Parathyroid adenoma (tissue), 2 donors: ENCODE results near the gene ZCCHC7.

ENCODE experiments used
- H2AFZ ChIP-seq: fragments of 300-600 bp; sonication (generic); one replicate; pipeline ENCODE4 v1.7.0; 2017; ENCODE audit warnings: antibody characterized with exemption, mild to moderate bottlenecking
- H3K27ac ChIP-seq: fragments of 300-600 bp; sonication (generic); one replicate; pipeline ENCODE4 v1.7.0; 2017
- H3K27me3 ChIP-seq: fragments of 300-600 bp; sonication (generic); one replicate; pipeline ENCODE4 v1.7.0; 2017; ENCODE audit warnings: low read length; ENCODE audit not compliant: control insufficient read depth, insufficient read depth
- H3K36me3 ChIP-seq: fragments of 300-600 bp; sonication (generic); one replicate; pipeline ENCODE4 v1.7.0; 2017; ENCODE audit warnings: low read length; ENCODE audit not compliant: control insufficient read depth, insufficient read depth
- H3K4me1 ChIP-seq: fragments of 300-600 bp; sonication (generic); one replicate; pipeline ENCODE4 v1.7.0; 2017; ENCODE audit warnings: control low read depth
- H3K4me2 ChIP-seq: fragments of 300-600 bp; sonication (generic); one replicate; pipeline ENCODE4 v1.7.0; 2017; ENCODE audit warnings: low read length
- H3K4me3 ChIP-seq: fragments of 300-600 bp; sonication (generic); one replicate; pipeline ENCODE4 v1.7.0; 2017; ENCODE audit warnings: low read depth, low read length
- H3K79me2 ChIP-seq: fragments of 300-600 bp; sonication (generic); one replicate; pipeline ENCODE4 v1.7.0; 2017; ENCODE audit warnings: control low read depth
- H3K9ac ChIP-seq: fragments of 300-600 bp; sonication (generic); one replicate; pipeline ENCODE4 v1.7.0; 2017; ENCODE audit warnings: mild to moderate bottlenecking
- H3K9me3 ChIP-seq: fragments of 300-600 bp; sonication (generic); one replicate; pipeline ENCODE4 v1.7.0; 2017; ENCODE audit warnings: low read length; ENCODE audit not compliant: control insufficient read depth
- TF ChIP-seq, protein P1 (sequence below): fragments of 300-600 bp; sonication (generic); IDR thresholded peaks from one replicate; pipeline ENCODE4 v1.7.0; 2017; ENCODE audit warnings: antibody characterized with exemption, mild to moderate bottlenecking
- donor health status: primary hyperparathyroidism.

The ZCCHC7 gene

DNA sequence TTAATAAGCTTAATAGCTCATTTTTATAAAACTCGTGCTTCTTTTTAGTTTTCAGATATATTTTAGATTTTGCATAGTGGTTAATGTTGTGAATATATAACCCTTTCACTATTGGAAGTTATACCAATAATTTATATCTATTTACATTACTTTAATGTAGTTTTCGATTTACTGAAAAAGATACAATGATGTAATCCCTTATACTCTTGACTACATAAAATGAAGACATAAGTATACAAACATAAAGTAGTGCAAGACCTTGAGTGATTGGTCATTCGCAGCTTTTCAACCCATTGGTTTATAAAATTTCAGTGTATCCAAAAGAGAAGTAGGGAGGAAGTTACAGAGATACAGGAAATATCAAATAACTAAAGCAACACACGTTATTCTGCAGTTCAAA, 217.8 kb downstream of the ZCCHC7 start:
- Histone ChIP-seq H2AFZ (no peak overlapping the region), H3K4me3 (no peak overlapping the region), H3K4me1 (no peaks in the 10 kb centered on the region), H3K79me2 (no peaks in the 10 kb centered on the region), H3K9me3 (no peaks in the 10 kb centered on the region), H3K27me3 (no peaks in the 10 kb centered on the region), H3K27ac (no peak overlapping the region), H3K4me2 (no peak overlapping the region), H3K9ac (no peak overlapping the region), H3K36me3 (no peaks in the 10 kb centered on the region)
- TF ChIP-seq, protein P1, sequence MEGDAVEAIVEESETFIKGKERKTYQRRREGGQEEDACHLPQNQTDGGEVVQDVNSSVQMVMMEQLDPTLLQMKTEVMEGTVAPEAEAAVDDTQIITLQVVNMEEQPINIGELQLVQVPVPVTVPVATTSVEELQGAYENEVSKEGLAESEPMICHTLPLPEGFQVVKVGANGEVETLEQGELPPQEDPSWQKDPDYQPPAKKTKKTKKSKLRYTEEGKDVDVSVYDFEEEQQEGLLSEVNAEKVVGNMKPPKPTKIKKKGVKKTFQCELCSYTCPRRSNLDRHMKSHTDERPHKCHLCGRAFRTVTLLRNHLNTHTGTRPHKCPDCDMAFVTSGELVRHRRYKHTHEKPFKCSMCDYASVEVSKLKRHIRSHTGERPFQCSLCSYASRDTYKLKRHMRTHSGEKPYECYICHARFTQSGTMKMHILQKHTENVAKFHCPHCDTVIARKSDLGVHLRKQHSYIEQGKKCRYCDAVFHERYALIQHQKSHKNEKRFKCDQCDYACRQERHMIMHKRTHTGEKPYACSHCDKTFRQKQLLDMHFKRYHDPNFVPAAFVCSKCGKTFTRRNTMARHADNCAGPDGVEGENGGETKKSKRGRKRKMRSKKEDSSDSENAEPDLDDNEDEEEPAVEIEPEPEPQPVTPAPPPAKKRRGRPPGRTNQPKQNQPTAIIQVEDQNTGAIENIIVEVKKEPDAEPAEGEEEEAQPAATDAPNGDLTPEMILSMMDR, result no peak

DNA sequence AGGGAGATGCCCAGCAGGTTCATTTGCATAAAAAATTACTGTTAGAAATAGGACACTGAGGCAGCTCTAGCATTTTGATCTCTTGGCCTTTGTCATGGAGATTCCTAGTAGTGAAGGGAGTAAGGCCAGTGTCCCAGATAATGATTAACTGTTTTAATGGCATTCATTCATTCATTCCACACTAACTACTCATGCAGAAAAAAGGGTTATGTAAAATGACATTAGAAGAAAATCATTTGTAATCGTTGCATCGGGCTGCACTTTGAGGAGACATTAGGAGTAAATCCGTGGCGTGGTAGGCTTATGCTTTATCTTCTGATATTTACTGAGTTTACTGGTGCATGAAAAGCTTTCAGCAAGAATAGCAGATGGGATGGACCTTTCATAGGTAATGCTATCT, 219.5 kb downstream of the ZCCHC7 start:
- no peak overlapping the region for H3K4me2 ChIP-seq
- no peaks in the 10 kb centered on the region for H3K9me3 ChIP-seq
- H3K4me3 ChIP-seq, result no peak overlapping the region
- no peak overlapping the region for H3K27ac ChIP-seq
- H3K4me1 ChIP-seq, result no peaks in the 10 kb centered on the region
- H3K9ac ChIP-seq, result no peak overlapping the region
- H3K79me2 ChIP-seq, result no peaks in the 10 kb centered on the region
- no peaks in the 10 kb centered on the region for H3K27me3 ChIP-seq
- no peaks in the 10 kb centered on the region for H3K36me3 ChIP-seq
- no peak overlapping the region for H2AFZ ChIP-seq
- TF ChIP-seq, protein P1, result no peak

DNA sequence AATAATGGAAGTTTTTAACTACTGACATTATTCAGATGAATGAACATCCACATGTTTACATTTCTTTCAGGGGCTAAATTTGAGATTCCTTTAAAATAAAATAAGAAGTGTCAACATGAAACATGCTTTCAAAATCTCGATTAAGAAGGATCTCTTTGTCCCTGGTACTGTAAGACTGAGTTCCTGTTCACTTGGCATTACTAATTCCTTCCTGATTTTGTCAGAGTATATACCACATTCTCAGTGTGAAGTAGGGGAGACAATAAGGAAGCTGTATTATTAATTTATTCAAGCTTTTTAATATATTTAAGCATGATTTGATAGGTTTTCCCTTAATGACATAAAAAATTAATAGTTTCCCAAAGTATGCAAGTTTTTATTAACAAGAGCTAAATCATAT, 220.6 kb downstream of the ZCCHC7 start:
- Histone ChIP-seq H2AFZ (no peak overlapping the region), H3K4me1 (no peaks in the 10 kb centered on the region), H3K4me3 (no peak overlapping the region), H3K36me3 (no peaks in the 10 kb centered on the region), H3K9ac (no peak overlapping the region), H3K27me3 (no peaks in the 10 kb centered on the region), H3K27ac (no peak overlapping the region), H3K9me3 (no peaks in the 10 kb centered on the region), H3K79me2 (no peaks in the 10 kb centered on the region), H3K4me2 (no peak overlapping the region)
- TF ChIP-seq, protein P1, result no peak

DNA sequence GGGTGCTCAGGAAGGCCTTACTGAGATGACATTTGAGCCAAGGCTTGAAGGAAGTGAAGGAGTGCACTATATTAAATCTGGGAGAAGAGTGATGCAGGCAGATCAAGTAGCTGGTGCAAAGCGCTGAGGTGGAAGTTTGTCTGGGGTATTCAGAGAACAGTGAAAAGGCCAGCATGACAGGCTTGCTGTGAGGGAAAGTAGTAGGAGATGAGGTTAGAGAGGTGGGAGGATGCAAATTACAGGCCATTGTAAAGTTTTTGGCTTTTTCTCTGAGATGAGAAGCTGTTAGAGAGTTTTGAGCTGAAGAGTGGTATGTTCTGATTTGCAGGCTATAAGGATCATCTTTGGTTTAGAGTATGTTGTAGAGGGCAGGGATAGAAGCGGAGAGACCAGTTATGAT, 221.3 kb downstream of the ZCCHC7 start:
- Histone ChIP-seq H2AFZ (no peak overlapping the region), H3K4me2 (no peak overlapping the region), H3K4me3 (no peak overlapping the region), H3K9me3 (no peaks in the 10 kb centered on the region), H3K4me1 (no peaks in the 10 kb centered on the region), H3K27ac (no peak overlapping the region), H3K9ac (no peak overlapping the region), H3K79me2 (no peaks in the 10 kb centered on the region), H3K27me3 (no peaks in the 10 kb centered on the region), H3K36me3 (no peaks in the 10 kb centered on the region)
- TF ChIP-seq, protein P1, result no peak

DNA sequence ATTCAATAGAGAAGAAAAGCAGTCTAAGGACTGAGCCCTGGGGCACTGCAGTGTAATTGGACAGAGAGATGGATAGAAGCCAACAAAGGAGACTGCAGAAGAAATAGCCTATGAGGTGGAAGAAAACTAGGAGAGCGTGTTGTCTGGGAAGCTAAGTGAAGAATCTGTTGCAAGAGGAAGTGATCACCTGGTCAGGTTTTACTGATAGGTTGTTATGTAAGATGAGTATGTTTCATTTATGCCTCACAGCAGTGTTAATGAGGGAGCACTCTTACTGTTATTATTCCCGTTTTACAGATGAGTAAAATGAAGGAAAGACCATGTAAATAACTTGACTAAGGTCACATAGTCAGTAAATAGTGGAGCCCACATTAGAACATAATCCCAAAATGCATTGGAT, 222.1 kb downstream of the ZCCHC7 start:
- no peak overlapping the region for H3K4me3 ChIP-seq
- no peaks in the 10 kb centered on the region for H3K36me3 ChIP-seq
- H3K4me1 ChIP-seq, result no peaks in the 10 kb centered on the region
- H3K9ac ChIP-seq, result no peak overlapping the region
- H3K27me3 ChIP-seq, result no peaks in the 10 kb centered on the region
- TF ChIP-seq, protein P1, result no peak
- no peak overlapping the region for H3K4me2 ChIP-seq
- H3K27ac ChIP-seq, result no peak overlapping the region
- H3K9me3 ChIP-seq, result no peaks in the 10 kb centered on the region
- H2AFZ ChIP-seq, result no peak overlapping the region
- H3K79me2 ChIP-seq, result no peaks in the 10 kb centered on the region
